Mesendoderm (in vitro differentiated cells): Measurements from ENCODE around the gene SPRYD3.

Source experiments
- DNase-seq: peaks from one replicate; pipeline ENCODE4 v3.0.0; 2013
- H2AK5ac ChIP-seq: 2 replicates; pipeline ENCODE4 v1.6.1; 2013; ENCODE audit warnings: low read length, inconsistent platforms
- H2BK120ac ChIP-seq: 2 replicates; pipeline ENCODE4 v1.6.1; 2013; ENCODE audit warnings: low read depth, mild to moderate bottlenecking, low read length, moderate library complexity, mixed read lengths
- H2BK15ac ChIP-seq: replicated peaks from 2 replicates; pipeline ENCODE4 v1.6.1; 2013; ENCODE audit warnings: low read depth, mild to moderate bottlenecking, moderate library complexity
- H2BK5ac ChIP-seq: 2 replicates; pipeline ENCODE4 v1.6.1; 2013; ENCODE audit warnings: low read length, inconsistent platforms
- H3K18ac ChIP-seq: 2 replicates; pipeline ENCODE4 v1.6.1; 2013; ENCODE audit warnings: mild to moderate bottlenecking, low read length, mixed read lengths
- H3K23ac ChIP-seq: one replicate; pipeline ENCODE4 v1.6.1; 2013; ENCODE audit warnings: low read length
- H3K27ac ChIP-seq: 2 replicates; pipeline ENCODE4 v1.5.1; 2013; ENCODE audit warnings: low read depth, mild to moderate bottlenecking, inconsistent platforms, low read length, moderate library complexity
- H3K27me3 ChIP-seq: 2 replicates; pipeline ENCODE4 v1.6.1; 2013; ENCODE audit warnings: low read length, control low read depth, mild to moderate bottlenecking, inconsistent platforms; ENCODE audit not compliant: insufficient read depth, poor library complexity
- H3K36me3 ChIP-seq: 2 replicates; pipeline ENCODE4 v1.6.1; 2013; ENCODE audit warnings: low read length, inconsistent platforms; ENCODE audit not compliant: control insufficient read depth, insufficient read depth
- H3K4ac ChIP-seq: one replicate; pipeline ENCODE4 v1.6.1; 2013; ENCODE audit warnings: low read depth, mild to moderate bottlenecking, low read length, moderate library complexity
- H3K4me1 ChIP-seq: 2 replicates; pipeline ENCODE4 v1.6.1; 2013; ENCODE audit warnings: low read depth, low read length, inconsistent platforms; ENCODE audit not compliant: control insufficient read depth
- H3K4me2 ChIP-seq: 2 replicates; pipeline ENCODE4 v1.6.1; 2013; ENCODE audit warnings: low read length
- H3K4me3 ChIP-seq: 2 replicates; pipeline ENCODE4 v1.5.1; 2013; ENCODE audit warnings: mild to moderate bottlenecking, low read length
- H3K56ac ChIP-seq: one replicate; pipeline ENCODE4 v1.6.1; 2013; ENCODE audit warnings: low read length
- H3K79me1 ChIP-seq: 2 replicates; pipeline ENCODE4 v1.6.1; 2013; ENCODE audit warnings: low read length, inconsistent platforms
- H3K79me2 ChIP-seq: 2 replicates; pipeline ENCODE4 v1.6.1; 2013; ENCODE audit warnings: mild to moderate bottlenecking, low read length; ENCODE audit not compliant: control insufficient read depth, insufficient read depth
- H3K9ac ChIP-seq: 2 replicates; pipeline ENCODE4 v1.6.1; 2013; ENCODE audit warnings: low read length, inconsistent platforms
- H4K5ac ChIP-seq: one replicate; pipeline ENCODE4 v1.6.1; 2013; ENCODE audit warnings: low read length
- H4K8ac ChIP-seq: one replicate; pipeline ENCODE4 v1.6.1; 2013; ENCODE audit warnings: low read depth, mild to moderate bottlenecking, control low read depth, low read length, moderate library complexity
- WGBS: extraction: QIAGEN DNeasy Blood & Tissue Kit; methylation state at CpG from one replicate; pipeline ENCODE4 v1.1.7; 2013; ENCODE audit warnings: low lambda C conversion rate, missing lambda C conversion rate; ENCODE audit not compliant: insufficient coverage; ENCODE audit errors: extremely low coverage; 5-methylcytosine and 5-hydroxymethylcytosine counted together

Gene SPRYD3

DNA sequence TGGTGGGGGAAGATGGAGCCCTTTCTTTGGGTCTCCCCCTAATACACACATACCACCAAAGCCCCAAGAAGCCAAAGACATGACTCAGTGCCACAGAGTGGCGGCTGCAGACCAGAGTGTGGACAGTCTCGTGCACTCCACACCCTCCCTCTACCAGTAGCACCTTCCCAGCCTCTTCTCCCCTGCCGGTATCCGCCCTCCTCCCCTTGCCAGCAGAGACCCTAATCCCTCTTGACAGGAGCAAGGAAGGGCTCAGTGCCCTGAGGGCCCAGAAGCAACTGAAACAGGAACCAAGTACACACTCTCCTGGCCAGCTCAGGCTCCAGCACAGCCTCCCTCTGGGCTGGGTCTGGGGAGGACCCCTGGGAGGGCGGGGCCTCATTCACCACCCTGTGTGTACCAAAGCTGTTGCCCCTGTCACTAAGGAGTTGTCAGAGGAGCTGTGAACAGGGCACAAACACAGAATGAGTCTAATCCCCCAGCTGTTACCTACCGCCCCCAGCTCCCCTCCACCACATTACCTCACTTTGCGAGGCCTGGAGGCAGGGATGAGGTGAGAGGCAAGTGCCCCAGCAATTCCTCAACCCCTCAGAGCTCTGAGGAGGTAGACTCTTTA is 8.2 kb downstream of the SPRYD3 start:
- Histone ChIP-seq H3K4ac (no peak overlapping the region), H2BK15ac (no peak overlapping the region), H3K79me1 (no peaks in the 10 kb centered on the region), H3K27ac (no peak overlapping the region), H2BK120ac (no peak overlapping the region), H3K4me3 (no peak overlapping the region), H3K23ac (no peak overlapping the region), H3K9ac (no peak overlapping the region), H2AK5ac (no peak overlapping the region), H3K4me1 (peaks cover 2% of the 10 kb centered on the region), H4K5ac (no peak overlapping the region), H4K8ac (no peak overlapping the region), H2BK5ac (no peak overlapping the region), H3K18ac (no peak overlapping the region), H3K36me3 (no peaks in the 10 kb centered on the region), H3K56ac (no peak overlapping the region), H3K79me2 (no peaks in the 10 kb centered on the region), H3K27me3 (no peaks in the 10 kb centered on the region), H3K4me2 (no peak overlapping the region)
- DNase-seq: peak; percentile 70
- no CpG with 5 or more reads among the region's 7 CpGs for WGBS

DNA sequence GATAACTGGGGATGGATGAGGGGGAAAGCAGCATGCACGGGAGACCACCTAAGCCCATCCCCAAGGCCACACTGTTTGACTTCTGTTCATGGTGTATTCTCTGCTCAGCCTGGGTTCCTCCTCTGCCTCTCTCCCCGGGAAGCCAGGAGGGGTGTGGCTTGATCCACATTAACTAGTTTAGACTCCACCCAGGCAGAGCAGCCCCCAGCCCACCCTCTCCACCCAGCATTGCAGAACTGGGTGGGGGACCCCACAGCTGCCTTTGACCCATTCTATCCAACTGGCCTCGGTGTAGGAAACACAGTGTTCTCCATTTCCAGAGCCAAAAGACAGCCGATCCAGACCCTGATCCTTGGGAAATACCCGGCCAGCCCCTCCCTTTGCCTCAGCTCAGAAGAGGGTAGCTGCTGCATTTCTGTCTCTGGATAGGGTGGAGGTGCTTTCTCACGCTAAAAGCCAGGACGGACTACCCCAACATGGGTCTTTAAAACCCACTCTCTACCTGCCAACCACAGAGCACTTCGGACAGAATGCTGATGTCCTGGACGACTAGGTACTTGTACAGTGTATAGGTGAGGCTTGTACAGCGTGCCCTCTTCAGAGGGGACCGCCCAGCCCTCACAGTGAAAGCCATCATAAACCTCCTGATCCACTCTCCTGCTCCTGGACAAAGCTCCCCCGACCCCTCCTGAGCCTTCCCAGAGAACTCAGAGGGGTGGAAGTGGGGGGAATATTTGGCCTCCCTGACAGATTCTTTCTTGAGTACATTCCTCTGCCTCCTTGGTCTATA is 9.4 kb downstream of the SPRYD3 start:
- no CpG with 5 or more reads among the region's 12 CpGs for WGBS
- no peak overlapping the region for H3K56ac ChIP-seq

GRCh38 chr12:53068811-53069585 is 10.2 kb downstream of the SPRYD3 start:
- H3K4me1 ChIP-seq: peaks cover 2% of the 10 kb centered on the region
- H3K4me2 ChIP-seq: no peak overlapping the region
- no peaks in the 10 kb centered on the region for H3K27me3 ChIP-seq
- H3K18ac ChIP-seq: no peak overlapping the region
- H3K4me3 ChIP-seq: no peak overlapping the region
- no peak overlapping the region for H3K9ac ChIP-seq
- H3K56ac ChIP-seq: no peak overlapping the region
- no peak overlapping the region for H4K8ac ChIP-seq
- WGBS: no CpG with 5 or more reads among the region's 15 CpGs
- DNase-seq: no peak
- H4K5ac ChIP-seq: no peak overlapping the region
- H3K79me1 ChIP-seq: no peaks in the 10 kb centered on the region
- H2BK5ac ChIP-seq: no peak overlapping the region
- H2BK120ac ChIP-seq: no peak overlapping the region
- H3K36me3 ChIP-seq: no peaks in the 10 kb centered on the region
- H2AK5ac ChIP-seq: no peak overlapping the region
- no peak overlapping the region for H3K27ac ChIP-seq
- no peak overlapping the region for H3K23ac ChIP-seq
- no peak overlapping the region for H2BK15ac ChIP-seq
- no peaks in the 10 kb centered on the region for H3K79me2 ChIP-seq
- no peak overlapping the region for H3K4ac ChIP-seq

More for the DNA sequence above, 9.4 kb downstream of the SPRYD3 start:
- H2AK5ac ChIP-seq: no peak overlapping the region
- H3K4me2 ChIP-seq: no peak overlapping the region
- H3K4me3 ChIP-seq: no peak overlapping the region
- H3K18ac ChIP-seq: no peak overlapping the region
- no peak overlapping the region for H3K27ac ChIP-seq
- no peak for DNase-seq
- no peaks in the 10 kb centered on the region for H3K79me1 ChIP-seq
- no peaks in the 10 kb centered on the region for H3K27me3 ChIP-seq
- no peak overlapping the region for H2BK15ac ChIP-seq
- no peak overlapping the region for H2BK120ac ChIP-seq
- no peak overlapping the region for H2BK5ac ChIP-seq
- H3K9ac ChIP-seq: no peak overlapping the region
- no peaks in the 10 kb centered on the region for H3K79me2 ChIP-seq
- no peak overlapping the region for H3K23ac ChIP-seq
- H3K4me1 ChIP-seq: peaks cover 2% of the 10 kb centered on the region
- H4K8ac ChIP-seq: no peak overlapping the region
- H4K5ac ChIP-seq: no peak overlapping the region
- H3K4ac ChIP-seq: no peak overlapping the region
- H3K36me3 ChIP-seq: no peaks in the 10 kb centered on the region

GRCh38 chr12:53067993-53068770 is 11.0 kb downstream of the SPRYD3 start:
- H3K4me3 ChIP-seq: no peak overlapping the region
- no peaks in the 10 kb centered on the region for H3K79me1 ChIP-seq
- H2BK15ac ChIP-seq: no peak overlapping the region
- H3K23ac ChIP-seq: no peak overlapping the region
- H3K4me2 ChIP-seq: no peak overlapping the region
- no peak overlapping the region for H4K8ac ChIP-seq
- WGBS: no CpG with 5 or more reads among the region's 13 CpGs
- no peak for DNase-seq
- H3K27ac ChIP-seq: no peak overlapping the region
- no peak overlapping the region for H4K5ac ChIP-seq
- H2AK5ac ChIP-seq: no peak overlapping the region
- H2BK5ac ChIP-seq: no peak overlapping the region
- peaks cover 1% of the 10 kb centered on the region for H3K36me3 ChIP-seq
- H3K9ac ChIP-seq: no peak overlapping the region
- no peak overlapping the region for H3K4ac ChIP-seq
- H3K27me3 ChIP-seq: no peaks in the 10 kb centered on the region
- H3K18ac ChIP-seq: no peak overlapping the region
- H2BK120ac ChIP-seq: no peak overlapping the region
- peaks cover 2% of the 10 kb centered on the region for H3K4me1 ChIP-seq
- H3K56ac ChIP-seq: no peak overlapping the region
- no peaks in the 10 kb centered on the region for H3K79me2 ChIP-seq

GRCh38 chr12:53067074-53067992 is 11.9 kb downstream of the SPRYD3 start:
- H2BK5ac ChIP-seq: no peak overlapping the region
- no peak overlapping the region for H3K27ac ChIP-seq
- H2AK5ac ChIP-seq: no peak overlapping the region
- peaks cover 1% of the 10 kb centered on the region for H3K36me3 ChIP-seq
- no peak overlapping the region for H4K8ac ChIP-seq
- H2BK120ac ChIP-seq: no peak overlapping the region
- no peak overlapping the region for H4K5ac ChIP-seq
- no peak overlapping the region for H3K56ac ChIP-seq
- no peak overlapping the region for H3K4ac ChIP-seq
- no peak overlapping the region for H3K18ac ChIP-seq
- no peak overlapping the region for H2BK15ac ChIP-seq
- H3K4me1 ChIP-seq: peaks cover 1% of the 10 kb centered on the region
- no peak overlapping the region for H3K4me3 ChIP-seq
- no peak overlapping the region for H3K4me2 ChIP-seq
- no peaks in the 10 kb centered on the region for H3K79me2 ChIP-seq
- no peaks in the 10 kb centered on the region for H3K27me3 ChIP-seq
- WGBS: no CpG with 5 or more reads among the region's 7 CpGs
- no peak overlapping the region for H3K9ac ChIP-seq
- H3K23ac ChIP-seq: no peak overlapping the region
- DNase-seq: no peak
- no peaks in the 10 kb centered on the region for H3K79me1 ChIP-seq
